Adipocyte (in vitro differentiated cells): ENCODE data around the gene CTPS1.

Experiments used
- DNase-seq: peaks from one replicate; pipeline ENCODE4 v3.0.0-alpha.2; 2015; ENCODE audit warnings: low read depth
- H3K27me3 ChIP-seq: replicated peaks from 2 replicates; pipeline ENCODE4 v1.7.0; 2013; ENCODE audit warnings: mild to moderate bottlenecking, low read length, moderate library complexity; ENCODE audit not compliant: control insufficient read depth, insufficient read depth
- H3K36me3 ChIP-seq: 2 replicates; pipeline ENCODE4 v1.7.0; 2013; ENCODE audit warnings: low read length, mild to moderate bottlenecking, moderate library complexity; ENCODE audit not compliant: control insufficient read depth, insufficient read depth, severe bottlenecking
- H3K4me1 ChIP-seq: 2 replicates; pipeline ENCODE4 v1.7.0; 2013; ENCODE audit warnings: mild to moderate bottlenecking, low read length, moderate library complexity; ENCODE audit not compliant: control insufficient read depth, insufficient read depth
- H3K4me3 ChIP-seq: 2 replicates; pipeline ENCODE4 v1.7.0; 2013; ENCODE audit warnings: mild to moderate bottlenecking, low read length, moderate library complexity
- H3K9ac ChIP-seq: 2 replicates; pipeline ENCODE4 v1.7.0; 2013; ENCODE audit warnings: mild to moderate bottlenecking, low read length, moderate library complexity
- H3K9me3 ChIP-seq: 2 replicates; pipeline ENCODE4 v1.7.0; 2013; ENCODE audit warnings: mild to moderate bottlenecking, low read length, moderate library complexity; ENCODE audit not compliant: control insufficient read depth

CTPS1 gene

DNA sequence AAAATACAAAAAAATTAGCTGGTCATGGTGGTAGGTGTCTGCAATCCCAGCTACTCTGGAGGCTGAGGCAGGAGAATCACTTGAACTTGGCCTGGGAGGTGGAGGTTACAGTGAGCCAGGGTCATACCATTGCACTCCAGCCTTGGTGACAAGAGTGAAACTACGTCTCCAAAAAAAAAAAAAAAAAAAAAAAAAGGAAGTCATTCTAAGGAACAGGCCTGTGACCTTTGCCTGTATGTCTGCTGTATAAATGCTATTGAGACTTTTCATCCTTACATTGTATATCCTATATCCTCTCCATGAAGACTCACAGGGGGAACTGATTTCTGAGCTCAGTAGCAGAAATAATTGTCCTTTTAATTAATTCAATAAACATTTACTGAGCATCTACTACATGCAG is 7.5 kb upstream of the CTPS1 start:
- H3K4me3 ChIP-seq = no peak overlapping the region
- no peak overlapping the region for H3K9ac ChIP-seq
- H3K4me1 ChIP-seq = no peaks in the 10 kb centered on the region
- H3K27me3 ChIP-seq = no peaks in the 10 kb centered on the region
- H3K36me3 ChIP-seq = no peaks in the 10 kb centered on the region
- DNase-seq = no peak
- no peaks in the 10 kb centered on the region for H3K9me3 ChIP-seq

DNA sequence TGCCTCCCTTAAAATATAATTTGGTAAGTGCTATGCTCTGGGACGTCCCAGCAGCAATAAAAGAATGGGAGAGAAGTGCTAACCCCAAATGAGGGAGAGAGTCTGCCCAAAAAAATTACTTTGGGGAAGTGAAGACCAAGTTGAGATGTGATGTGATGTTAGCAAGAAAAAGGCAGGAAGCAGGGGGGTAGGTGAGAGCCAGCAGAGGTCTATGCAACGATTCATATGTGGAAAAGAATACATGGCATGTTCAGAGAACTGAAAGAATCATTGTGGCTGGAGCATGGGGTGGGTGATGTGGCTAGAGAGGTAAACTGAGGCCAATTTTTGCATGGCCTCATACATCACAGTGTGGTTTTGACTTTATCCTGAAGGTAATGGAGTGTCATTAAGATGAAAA is 5.6 kb upstream of the CTPS1 start:
- H3K4me1 ChIP-seq = peaks cover 2% of the 10 kb centered on the region
- no peaks in the 10 kb centered on the region for H3K9me3 ChIP-seq
- no peak overlapping the region for H3K9ac ChIP-seq
- H3K27me3 ChIP-seq = no peaks in the 10 kb centered on the region
- DNase-seq = no peak
- no peak overlapping the region for H3K4me3 ChIP-seq
- H3K36me3 ChIP-seq = no peaks in the 10 kb centered on the region

DNA sequence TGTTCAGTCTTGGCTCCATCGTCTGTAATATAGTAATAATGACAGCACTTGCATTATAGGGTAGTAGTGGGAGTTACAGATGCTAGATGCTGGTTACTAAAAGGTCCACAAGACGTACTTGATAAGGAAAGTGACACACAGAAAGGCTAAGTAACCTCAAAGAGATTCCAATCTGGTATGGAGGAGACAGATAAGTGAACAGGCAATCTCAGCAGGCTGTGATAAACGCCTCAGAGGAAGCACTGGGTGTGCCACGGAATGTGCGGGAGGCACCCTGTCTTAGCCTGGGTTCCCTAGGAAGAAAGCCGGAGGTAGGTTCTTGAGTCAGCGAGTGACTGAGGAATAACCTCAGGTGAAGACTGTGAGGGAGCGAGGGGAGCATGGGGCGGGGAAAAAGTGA is 4.6 kb upstream of the CTPS1 start:
- Histone ChIP-seq H3K9me3 (no peaks in the 10 kb centered on the region), H3K27me3 (no peaks in the 10 kb centered on the region), H3K9ac (no peak overlapping the region), H3K4me3 (no peak overlapping the region), H3K36me3 (no peaks in the 10 kb centered on the region), H3K4me1 (peaks cover 7% of the 10 kb centered on the region)
- no peak for DNase-seq

DNA sequence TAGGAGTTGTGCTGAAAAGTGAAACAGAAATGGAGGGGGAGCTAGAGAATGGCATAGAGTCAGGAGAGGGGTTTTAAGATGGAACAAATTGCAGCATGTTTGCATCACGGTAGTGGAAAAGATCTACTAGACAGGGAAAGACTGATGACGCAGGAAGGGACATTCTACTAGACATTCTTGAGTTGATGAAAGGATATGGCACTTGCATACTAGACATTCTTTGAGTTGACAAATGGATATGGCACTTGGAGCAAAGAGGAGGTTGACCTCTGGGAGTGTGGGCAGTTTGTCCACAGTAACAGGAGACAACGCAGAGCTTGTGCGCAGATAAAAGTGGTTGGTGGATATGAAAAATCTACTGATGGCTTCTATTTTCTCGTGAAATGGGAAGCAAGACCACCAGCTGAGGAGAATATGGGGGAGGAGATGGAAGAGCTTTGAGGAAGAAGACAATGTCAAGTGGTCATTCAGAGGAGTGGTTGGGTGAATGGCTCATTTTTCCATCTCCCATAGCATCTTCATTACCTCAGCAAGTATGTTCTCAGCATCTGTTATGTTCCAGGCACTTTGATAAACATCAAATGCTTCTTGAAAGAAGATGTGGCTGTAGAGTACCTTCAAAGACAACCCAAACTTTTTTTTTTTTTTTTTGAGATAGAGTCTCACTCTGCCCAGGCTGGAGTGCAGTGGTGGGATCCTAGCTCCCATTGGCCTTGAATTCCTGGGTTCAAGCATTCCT is 2.4 kb upstream of the CTPS1 start:
- DNase-seq = peak; percentile 68
- H3K9me3 ChIP-seq = no peaks in the 10 kb centered on the region
- H3K9ac ChIP-seq = no peak overlapping the region
- no peaks in the 10 kb centered on the region for H3K36me3 ChIP-seq
- H3K27me3 ChIP-seq = no peaks in the 10 kb centered on the region
- peaks cover 25% of the 10 kb centered on the region for H3K4me1 ChIP-seq
- no peak overlapping the region for H3K4me3 ChIP-seq

DNA sequence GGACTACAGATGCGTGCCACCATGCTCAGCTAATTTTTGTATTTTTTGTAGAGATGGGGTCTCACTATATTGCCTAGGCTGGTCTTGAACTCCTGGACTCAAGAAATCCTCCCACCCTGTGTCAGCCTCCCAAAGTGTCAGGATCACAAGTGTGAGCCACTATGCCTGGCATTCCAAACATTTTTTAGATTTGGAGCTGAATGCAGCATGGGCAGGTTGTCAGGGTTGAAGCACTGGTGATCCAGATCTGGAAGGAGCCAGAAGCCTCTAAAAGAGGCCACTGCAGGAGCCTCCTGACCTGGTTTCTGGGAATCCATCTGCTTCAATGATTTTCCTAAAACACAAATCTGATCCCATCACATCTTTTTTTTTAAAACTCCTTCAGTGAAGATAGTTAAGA is 1.8 kb upstream of the CTPS1 start:
- no peak overlapping the region for H3K4me3 ChIP-seq
- peaks cover 31% of the 10 kb centered on the region for H3K4me1 ChIP-seq
- peak; percentile 15 for DNase-seq
- H3K36me3 ChIP-seq = no peaks in the 10 kb centered on the region
- no peaks in the 10 kb centered on the region for H3K27me3 ChIP-seq
- H3K9ac ChIP-seq = no peak overlapping the region
- H3K9me3 ChIP-seq = no peaks in the 10 kb centered on the region

DNA sequence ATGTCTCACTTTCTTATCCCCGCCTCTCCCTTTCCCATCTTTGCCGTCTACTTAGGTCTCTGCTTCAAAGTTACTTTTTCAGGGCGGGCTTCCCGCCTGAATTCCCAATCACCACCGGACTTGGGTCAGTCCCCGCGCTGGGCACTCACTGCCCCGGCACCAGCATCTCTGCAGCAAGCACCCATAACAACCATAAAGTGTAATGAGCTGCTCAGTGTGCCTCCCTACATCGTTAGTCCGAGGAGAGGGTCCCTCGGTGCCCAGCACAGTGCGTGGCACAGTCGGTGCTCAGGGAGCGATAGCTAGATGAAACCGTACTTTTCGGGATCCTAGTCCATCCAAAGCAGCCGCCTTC is 633 bp upstream of the CTPS1 start:
- Histone ChIP-seq H3K4me1 (peaks cover 43% of the 10 kb centered on the region), H3K36me3 (no peaks in the 10 kb centered on the region), H3K9me3 (no peaks in the 10 kb centered on the region), H3K27me3 (no peaks in the 10 kb centered on the region), H3K9ac (peak overlapping the region; percentile 92), H3K4me3 (peak overlapping the region; percentile 89)
- no peak for DNase-seq

DNA sequence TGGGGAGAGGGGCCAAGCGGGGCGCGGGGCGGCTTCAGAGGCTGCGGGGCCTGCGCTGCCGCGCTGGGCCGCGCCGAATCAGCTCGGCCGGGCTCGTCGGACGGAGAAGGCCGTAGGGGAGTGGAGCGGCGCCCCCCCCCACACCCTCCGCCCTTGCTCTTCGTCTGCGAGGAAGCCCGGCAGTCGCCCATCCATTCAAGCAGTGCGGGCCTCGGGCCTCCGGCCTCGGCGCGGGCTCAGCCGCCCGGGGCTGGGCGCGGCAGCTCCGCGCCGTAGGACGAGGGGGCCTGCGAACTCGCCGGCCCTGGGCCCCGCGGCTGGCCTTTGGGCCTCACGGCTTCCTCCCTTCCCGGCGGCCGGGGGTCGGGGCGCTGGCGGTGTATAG is 564 bp downstream of the CTPS1 start:
- H3K4me3 ChIP-seq = peak overlapping the region; percentile 89
- H3K4me1 ChIP-seq = peaks cover 53% of the 10 kb centered on the region
- H3K36me3 ChIP-seq = peaks cover 9% of the 10 kb centered on the region
- no peaks in the 10 kb centered on the region for H3K9me3 ChIP-seq
- no peaks in the 10 kb centered on the region for H3K27me3 ChIP-seq
- H3K9ac ChIP-seq = peak overlapping the region; percentile 92
- DNase-seq = no peak

DNA sequence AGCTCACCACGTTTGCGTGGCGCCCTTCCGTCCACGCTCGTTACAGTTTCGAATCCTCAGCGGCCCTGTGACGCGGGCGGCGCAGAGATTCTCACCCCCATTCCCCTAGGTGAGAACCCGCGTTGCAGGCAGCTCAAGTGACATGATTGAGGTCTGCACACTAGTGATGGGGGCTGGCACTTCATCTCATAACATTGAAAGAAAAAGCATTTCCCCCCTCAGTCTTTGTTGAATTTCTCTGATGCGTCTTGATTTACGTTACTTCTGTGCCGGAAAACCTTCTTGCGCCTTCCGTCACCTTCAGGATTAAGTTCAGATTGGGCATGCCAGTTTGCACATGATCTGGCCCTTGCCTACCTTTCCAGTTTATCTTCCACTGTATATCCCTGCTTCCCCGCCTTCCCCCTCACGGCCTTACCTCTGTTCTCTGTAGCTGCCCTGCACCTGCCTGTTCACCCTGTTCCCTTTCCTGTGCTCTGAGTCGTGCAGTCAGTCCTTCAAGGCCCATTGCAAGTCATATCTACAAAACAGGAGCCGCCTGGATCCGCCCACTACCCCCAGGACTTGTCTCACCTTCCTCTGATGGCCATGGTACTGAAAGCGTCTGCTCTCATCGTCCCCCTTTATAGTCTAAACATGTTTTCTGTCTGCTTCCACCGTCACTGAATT is 1.1 kb downstream of the CTPS1 start:
- Histone ChIP-seq H3K4me3 (peak overlapping the region; percentile 89), H3K36me3 (peaks cover 14% of the 10 kb centered on the region), H3K9me3 (no peaks in the 10 kb centered on the region), H3K4me1 (peaks cover 59% of the 10 kb centered on the region), H3K27me3 (no peaks in the 10 kb centered on the region), H3K9ac (peak overlapping the region; percentile 92)
- peak; percentile 34 for DNase-seq

DNA sequence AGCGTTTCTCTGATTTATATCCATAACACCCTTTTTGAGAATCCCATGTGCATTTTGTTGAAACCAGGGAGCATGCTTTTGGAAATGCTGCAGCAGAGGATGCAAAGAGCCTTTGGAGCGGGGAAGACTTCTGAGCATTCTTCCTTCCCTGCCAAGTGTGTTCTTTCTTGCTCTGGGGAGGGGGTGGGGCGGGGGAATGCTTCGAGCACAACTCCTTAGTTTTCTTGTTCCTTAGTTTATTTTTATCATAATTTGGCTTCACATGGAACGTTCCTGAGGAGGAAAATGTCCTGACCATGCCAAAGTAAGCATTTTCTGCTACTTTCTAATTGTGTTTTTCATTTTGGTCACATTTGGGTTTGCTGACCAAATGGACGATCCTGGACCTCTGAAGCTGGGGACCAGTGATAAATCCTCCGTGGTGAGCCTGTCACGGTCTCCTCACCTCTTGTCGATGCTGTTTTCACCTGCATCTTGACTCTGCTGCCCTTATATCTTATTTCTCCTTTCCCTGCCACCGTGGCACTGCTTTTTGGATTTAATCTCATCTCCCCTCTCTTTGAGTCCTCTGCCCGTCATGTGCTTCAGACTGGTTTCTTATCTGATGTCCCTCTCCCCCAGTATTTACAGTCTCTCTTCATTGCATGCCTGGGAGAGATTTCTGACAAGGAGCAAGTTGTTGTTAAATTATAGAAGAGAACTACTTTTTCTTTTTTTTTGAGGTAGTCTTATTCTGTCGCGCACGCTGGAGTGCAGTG is 2.4 kb downstream of the CTPS1 start:
- Histone ChIP-seq H3K9ac (peak overlapping the region; percentile 92), H3K27me3 (no peaks in the 10 kb centered on the region), H3K36me3 (peaks cover 27% of the 10 kb centered on the region), H3K4me3 (peak overlapping the region; percentile 89), H3K9me3 (no peaks in the 10 kb centered on the region), H3K4me1 (peaks cover 62% of the 10 kb centered on the region)
- DNase-seq = peak; percentile 60

DNA sequence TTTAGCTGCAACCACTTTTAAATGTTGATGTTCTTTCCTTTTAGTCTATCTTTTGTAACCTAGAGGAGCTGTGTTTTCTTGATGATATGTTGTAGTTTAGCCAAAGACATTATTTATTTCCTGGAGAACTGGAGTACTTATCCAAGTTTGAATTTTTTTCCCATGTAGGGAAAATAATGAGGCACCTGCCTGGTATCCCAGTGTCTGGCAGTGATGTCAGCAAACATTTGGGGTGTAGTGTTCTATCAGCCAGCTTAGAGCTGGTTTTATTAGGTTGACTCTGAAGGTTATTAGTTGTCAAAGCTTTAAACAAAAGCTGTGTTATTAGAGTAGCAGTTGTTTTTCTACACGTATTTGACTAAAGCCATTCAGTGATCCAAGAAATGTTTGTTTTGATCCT is 3.2 kb downstream of the CTPS1 start:
- no peaks in the 10 kb centered on the region for H3K27me3 ChIP-seq
- no peak overlapping the region for H3K4me3 ChIP-seq
- peaks cover 69% of the 10 kb centered on the region for H3K4me1 ChIP-seq
- DNase-seq = no peak
- H3K9me3 ChIP-seq = no peaks in the 10 kb centered on the region
- peaks cover 36% of the 10 kb centered on the region for H3K36me3 ChIP-seq
- H3K9ac ChIP-seq = no peak overlapping the region

DNA sequence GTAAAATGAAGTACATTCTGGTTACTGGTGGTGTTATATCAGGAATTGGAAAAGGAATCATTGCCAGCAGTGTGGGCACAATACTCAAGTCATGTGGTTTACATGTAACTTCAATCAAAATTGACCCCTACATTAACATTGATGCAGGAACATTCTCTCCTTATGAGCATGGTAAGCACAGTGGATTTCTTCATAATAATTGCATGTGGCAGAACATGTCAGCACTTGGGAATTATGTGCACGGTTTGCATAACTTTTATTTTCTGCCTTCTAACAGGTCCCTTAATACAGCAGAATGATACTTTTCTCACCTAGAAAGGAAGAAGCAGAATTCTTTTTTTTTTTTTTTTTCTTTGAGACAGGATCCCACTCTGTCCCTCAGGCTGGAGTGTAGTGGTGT is 3.8 kb downstream of the CTPS1 start:
- no peaks in the 10 kb centered on the region for H3K27me3 ChIP-seq
- no peaks in the 10 kb centered on the region for H3K9me3 ChIP-seq
- peaks cover 41% of the 10 kb centered on the region for H3K36me3 ChIP-seq
- peaks cover 71% of the 10 kb centered on the region for H3K4me1 ChIP-seq
- peak; percentile 56 for DNase-seq
- H3K9ac ChIP-seq = no peak overlapping the region
- no peak overlapping the region for H3K4me3 ChIP-seq
